Ishikawa (cell line): ENCODE measurements around the gene TSPO2.

Experiments
- CEBPB ChIP-seq: IDR thresholded peaks from 2 replicates; pipeline ENCODE4 v1.6.1; 2012
- CREB1 ChIP-seq: IDR thresholded peaks from 2 replicates; pipeline ENCODE4 v1.6.1; 2012; ENCODE audit warnings: low read depth
- EGR1 ChIP-seq: IDR thresholded peaks from 2 replicates; pipeline ENCODE4 v1.6.1; 2012
- EP300 ChIP-seq: IDR thresholded peaks from 2 replicates; pipeline ENCODE4 v1.6.1; 2012; ENCODE audit warnings: borderline replicate concordance
- FOXM1 ChIP-seq: IDR thresholded peaks from 2 replicates; pipeline ENCODE4 v1.6.1; 2012; ENCODE audit warnings: low read depth, borderline replicate concordance
- NFIC ChIP-seq: IDR thresholded peaks from 2 replicates; pipeline ENCODE4 v1.6.1; 2012
- RAD21 ChIP-seq: IDR thresholded peaks from 2 replicates; pipeline ENCODE4 v1.6.1; 2012; ENCODE audit warnings: low read depth
- TAF1 ChIP-seq: IDR thresholded peaks from 2 replicates; pipeline ENCODE4 v1.6.1; 2012; ENCODE audit warnings: low read depth, mild to moderate bottlenecking
- TCF12 ChIP-seq: IDR thresholded peaks from 2 replicates; pipeline ENCODE4 v1.6.1; 2012; ENCODE audit warnings: low read depth
- TEAD4 ChIP-seq: IDR thresholded peaks from 2 replicates; pipeline ENCODE4 v1.6.1; 2012
- YY1 ChIP-seq: IDR thresholded peaks from 2 replicates; pipeline ENCODE4 v1.6.1; 2012; ENCODE audit warnings: low read depth
- ZBTB7A ChIP-seq: IDR thresholded peaks from 2 replicates; pipeline ENCODE4 v1.6.1; 2012; ENCODE audit warnings: low read depth
- TF ChIP-seq, protein P1 (sequence below): IDR thresholded peaks from 2 replicates; pipeline ENCODE4 v1.6.1; 2012
- TF ChIP-seq, protein P2 (sequence below): IDR thresholded peaks from 2 replicates; pipeline ENCODE4 v1.6.1; 2012
- TF ChIP-seq, protein P3 (sequence below): IDR thresholded peaks from 2 replicates; pipeline ENCODE4 v1.6.1; 2012; ENCODE audit warnings: low read depth, mild to moderate bottlenecking

Gene TSPO2

DNA sequence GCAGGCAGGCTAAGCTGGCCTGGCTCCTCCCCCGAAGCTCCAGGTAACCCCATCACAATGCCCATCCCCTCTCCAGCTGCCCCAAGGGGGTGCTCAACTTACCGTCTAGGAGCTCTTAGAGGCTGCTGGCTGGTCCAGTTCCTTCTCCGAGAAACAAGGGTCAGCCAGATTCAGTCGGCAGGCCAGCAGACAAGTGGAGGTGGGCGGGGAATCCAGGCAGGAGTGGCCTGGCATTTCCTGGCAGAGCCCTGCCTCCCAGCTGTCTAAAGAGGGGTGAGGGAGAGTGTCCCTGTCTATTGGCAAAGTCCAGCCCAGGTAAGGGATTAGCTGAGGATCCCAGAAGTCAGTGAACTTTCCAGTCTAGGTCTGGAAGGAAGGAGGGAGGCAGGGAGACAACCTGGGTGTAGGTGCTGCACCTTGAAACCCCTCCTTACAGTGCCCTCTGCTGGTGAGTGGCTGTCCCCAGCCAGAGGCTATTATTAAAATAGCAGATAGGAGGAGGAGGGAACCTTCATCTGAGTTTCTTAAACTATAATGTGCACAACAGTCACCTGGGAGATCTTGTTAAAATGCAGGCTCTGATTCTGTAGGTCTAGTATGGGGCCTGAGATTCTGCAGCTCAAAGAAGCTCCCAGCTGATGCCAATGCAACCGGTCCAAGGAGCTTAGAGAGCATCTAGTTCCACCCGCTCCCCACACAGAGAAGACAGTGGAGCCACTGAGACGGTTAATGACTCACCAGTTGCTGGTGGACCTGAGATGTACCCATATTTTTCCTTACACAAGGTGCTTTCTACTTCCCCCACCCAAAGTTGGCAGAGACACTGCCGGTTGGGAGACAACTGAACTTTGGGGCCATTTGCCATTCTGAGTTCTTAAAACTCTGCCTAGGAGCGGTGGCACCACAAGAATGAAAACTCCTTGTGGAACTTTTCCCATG, 2.9 kb upstream of the TSPO2 start, which contains the start of gene UNC5CL:
UNC5CL (minus strand) TSS at position 162 of the 939 bp plus-strand sequence. CDS start 4,147 bp downstream, outside the sequence.
- TF ChIP-seq, protein P1, sequence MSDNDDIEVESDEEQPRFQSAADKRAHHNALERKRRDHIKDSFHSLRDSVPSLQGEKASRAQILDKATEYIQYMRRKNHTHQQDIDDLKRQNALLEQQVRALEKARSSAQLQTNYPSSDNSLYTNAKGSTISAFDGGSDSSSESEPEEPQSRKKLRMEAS = no peak
- TF ChIP-seq TEAD4 = no peak
- peak; percentile 63 for TF ChIP-seq RAD21
- TF ChIP-seq CREB1 = no peak
- no peak for TF ChIP-seq TCF12
- no peak for TF ChIP-seq EP300
- no peak for TF ChIP-seq YY1

DNA sequence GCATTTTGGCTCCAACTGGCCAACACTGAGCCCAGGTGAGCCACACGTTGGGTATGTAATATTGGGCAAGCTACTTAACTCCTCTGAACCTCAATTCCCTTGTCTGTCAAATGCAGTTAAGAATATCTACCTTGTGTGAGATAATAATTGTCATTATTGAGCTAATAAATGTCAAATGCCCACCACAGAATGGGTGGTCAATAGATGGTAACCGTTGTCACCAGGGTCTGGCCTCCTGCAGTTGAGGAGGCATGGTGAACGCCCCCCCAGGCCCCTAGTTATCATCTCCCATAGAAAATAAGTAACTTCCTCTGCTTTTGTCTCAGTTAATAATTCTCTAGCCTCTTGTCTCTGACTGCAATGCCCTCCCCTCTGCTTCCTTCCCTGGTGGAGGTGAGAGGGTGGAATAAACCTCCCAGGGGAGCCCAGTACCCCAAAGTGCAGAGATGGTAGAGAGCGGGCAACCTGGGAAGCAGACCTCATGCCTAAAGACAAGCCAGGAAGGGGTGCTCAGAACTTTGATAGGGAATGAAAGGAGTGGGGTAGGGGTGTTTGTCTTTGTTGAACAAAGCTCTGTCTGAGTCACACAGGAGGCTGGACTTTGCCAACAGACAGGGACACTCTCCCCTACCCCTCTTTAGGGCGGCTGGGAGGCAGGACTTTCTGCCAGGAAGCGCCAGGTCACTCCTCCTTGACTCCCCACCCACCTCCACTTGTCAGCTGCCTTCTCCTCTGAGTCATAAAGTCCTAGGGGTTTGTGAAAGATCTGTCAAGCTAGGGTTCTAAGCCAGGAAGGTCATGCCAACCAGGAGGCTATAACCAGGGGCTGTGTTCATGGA, 1.9 kb upstream of the TSPO2 start:
- no peak for TF ChIP-seq TEAD4
- TF ChIP-seq, protein P1 = no peak
- TF ChIP-seq NFIC = no peak
- no peak for TF ChIP-seq FOXM1
- TF ChIP-seq, protein P2, sequence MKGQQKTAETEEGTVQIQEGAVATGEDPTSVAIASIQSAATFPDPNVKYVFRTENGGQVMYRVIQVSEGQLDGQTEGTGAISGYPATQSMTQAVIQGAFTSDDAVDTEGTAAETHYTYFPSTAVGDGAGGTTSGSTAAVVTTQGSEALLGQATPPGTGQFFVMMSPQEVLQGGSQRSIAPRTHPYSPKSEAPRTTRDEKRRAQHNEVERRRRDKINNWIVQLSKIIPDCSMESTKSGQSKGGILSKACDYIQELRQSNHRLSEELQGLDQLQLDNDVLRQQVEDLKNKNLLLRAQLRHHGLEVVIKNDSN = no peak
- no peak for TF ChIP-seq ZBTB7A
- TF ChIP-seq TCF12 = no peak

DNA sequence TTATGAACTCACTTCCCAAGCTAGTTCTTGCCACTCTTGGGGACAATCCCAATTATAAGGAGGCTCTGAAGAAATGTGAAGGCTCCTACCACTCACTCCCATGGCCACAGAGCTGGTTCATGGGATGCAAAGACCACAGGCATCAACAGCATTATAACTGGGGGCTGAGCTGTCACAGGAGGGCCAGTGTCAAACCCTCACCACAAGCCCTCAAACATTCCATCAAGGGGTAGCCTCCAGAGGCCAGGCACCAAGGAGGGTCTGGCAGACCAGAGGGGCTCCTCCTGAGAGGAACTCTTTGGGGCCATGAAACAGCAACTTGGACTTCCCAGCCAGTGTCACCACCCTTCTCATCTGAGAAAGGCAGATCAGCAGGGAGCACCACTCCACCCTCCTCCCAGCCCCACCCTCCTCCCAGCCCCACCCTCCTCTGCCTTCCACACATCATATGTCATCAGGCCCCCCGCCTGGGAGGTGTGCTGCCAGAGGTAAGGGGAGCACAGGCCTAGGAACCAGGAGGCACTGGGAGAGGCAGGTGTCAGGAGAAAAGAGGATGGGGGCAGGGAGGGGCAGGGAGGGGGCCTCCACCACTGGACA, 1.2 kb upstream of the TSPO2 start:
- no peak for TF ChIP-seq EGR1
- TF ChIP-seq ZBTB7A = no peak
- TF ChIP-seq TEAD4 = no peak
- TF ChIP-seq, protein P2 = no peak
- TF ChIP-seq EP300 = no peak
- TF ChIP-seq CEBPB = no peak
- TF ChIP-seq TCF12 = no peak
- TF ChIP-seq, protein P3, sequence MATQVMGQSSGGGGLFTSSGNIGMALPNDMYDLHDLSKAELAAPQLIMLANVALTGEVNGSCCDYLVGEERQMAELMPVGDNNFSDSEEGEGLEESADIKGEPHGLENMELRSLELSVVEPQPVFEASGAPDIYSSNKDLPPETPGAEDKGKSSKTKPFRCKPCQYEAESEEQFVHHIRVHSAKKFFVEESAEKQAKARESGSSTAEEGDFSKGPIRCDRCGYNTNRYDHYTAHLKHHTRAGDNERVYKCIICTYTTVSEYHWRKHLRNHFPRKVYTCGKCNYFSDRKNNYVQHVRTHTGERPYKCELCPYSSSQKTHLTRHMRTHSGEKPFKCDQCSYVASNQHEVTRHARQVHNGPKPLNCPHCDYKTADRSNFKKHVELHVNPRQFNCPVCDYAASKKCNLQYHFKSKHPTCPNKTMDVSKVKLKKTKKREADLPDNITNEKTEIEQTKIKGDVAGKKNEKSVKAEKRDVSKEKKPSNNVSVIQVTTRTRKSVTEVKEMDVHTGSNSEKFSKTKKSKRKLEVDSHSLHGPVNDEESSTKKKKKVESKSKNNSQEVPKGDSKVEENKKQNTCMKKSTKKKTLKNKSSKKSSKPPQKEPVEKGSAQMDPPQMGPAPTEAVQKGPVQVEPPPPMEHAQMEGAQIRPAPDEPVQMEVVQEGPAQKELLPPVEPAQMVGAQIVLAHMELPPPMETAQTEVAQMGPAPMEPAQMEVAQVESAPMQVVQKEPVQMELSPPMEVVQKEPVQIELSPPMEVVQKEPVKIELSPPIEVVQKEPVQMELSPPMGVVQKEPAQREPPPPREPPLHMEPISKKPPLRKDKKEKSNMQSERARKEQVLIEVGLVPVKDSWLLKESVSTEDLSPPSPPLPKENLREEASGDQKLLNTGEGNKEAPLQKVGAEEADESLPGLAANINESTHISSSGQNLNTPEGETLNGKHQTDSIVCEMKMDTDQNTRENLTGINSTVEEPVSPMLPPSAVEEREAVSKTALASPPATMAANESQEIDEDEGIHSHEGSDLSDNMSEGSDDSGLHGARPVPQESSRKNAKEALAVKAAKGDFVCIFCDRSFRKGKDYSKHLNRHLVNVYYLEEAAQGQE = no peak
- TF ChIP-seq FOXM1 = no peak
- no peak for TF ChIP-seq NFIC
- TF ChIP-seq TAF1 = no peak
- TF ChIP-seq CREB1 = no peak
- TF ChIP-seq YY1 = no peak
- TF ChIP-seq RAD21 = no peak
- TF ChIP-seq, protein P1 = no peak

DNA sequence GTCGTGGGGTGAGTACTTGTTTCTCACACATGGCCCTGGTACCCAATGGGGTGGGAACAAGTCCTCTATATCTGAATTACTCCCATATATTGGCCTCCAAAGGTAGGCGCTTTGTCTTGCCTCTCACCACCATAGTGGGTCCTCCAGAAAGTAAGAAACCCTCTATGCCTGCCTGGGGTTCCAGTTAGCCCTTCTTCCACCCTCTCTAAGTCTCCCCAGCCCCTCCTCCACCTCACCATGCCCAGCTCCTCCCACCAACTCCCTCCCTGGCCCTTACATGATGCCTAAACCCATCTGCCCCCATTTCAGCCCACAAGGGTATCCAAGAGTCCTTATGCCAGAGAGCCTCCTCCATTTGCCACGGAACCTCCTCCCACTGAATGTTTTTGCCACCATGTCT, 884 bp downstream of the TSPO2 start:
- no peak for TF ChIP-seq NFIC
- no peak for TF ChIP-seq RAD21
- TF ChIP-seq EGR1 = no peak
- TF ChIP-seq, protein P1 = no peak
- no peak for TF ChIP-seq EP300
- TF ChIP-seq FOXM1 = no peak
- no peak for TF ChIP-seq CREB1
- no peak for TF ChIP-seq TAF1
- TF ChIP-seq, protein P3 = no peak
- TF ChIP-seq CEBPB = no peak
- TF ChIP-seq YY1 = no peak
- no peak for TF ChIP-seq TCF12
- TF ChIP-seq, protein P2 = no peak
- no peak for TF ChIP-seq ZBTB7A
- no peak for TF ChIP-seq TEAD4
